Keratinocyte (primary cell): ENCODE results near the gene TSHZ2.

Experiments
- CTCF ChIP-seq, 3 experiments: IDR thresholded peaks in 1 of 3; conservative IDR thresholded peaks in 1 of 3; optimal IDR thresholded peaks in 1 of 3; 2 replicates in 2 of 3; 3 replicates in 1 of 3; pipeline versions ENCODE3 to v1.5.1; 2011; ENCODE audit warnings: low read length in 3 of 3, mild to moderate bottlenecking in 3 of 3, moderate library complexity in 2 of 3, control low read depth in 1 of 3, inconsistent platforms in 1 of 3; ENCODE audit not compliant: insufficient read depth in 2 of 3; ENCODE audit errors: extremely low read depth in 1 of 3
- EZH2 ChIP-seq: IDR thresholded peaks from one replicate; pipeline ENCODE4 v1.6.1; 2012; ENCODE audit warnings: inconsistent platforms, mild to moderate bottlenecking, low read length, moderate library complexity

- TF ChIP-seq CTCF (optimal IDR thresholded peaks at IDR 0.05 in 1 of 3, IDR thresholded peaks at IDR 0.05 in 1 of 3, conservative IDR thresholded peaks at IDR 0.05 in 1 of 3; ENCODE audit: extremely low read depth in 1 of 3, insufficient read depth in 2 of 3, low read length in 3 of 3) (no peak), EZH2 (no peak)
These were observed 254.7 kb downstream of the TSHZ2 start for GRCh38 chr20:53226826-53227225.
